HG02852 (cell line): ENCODE results near the gene PAIP2.

ENCODE experiments used
- ATAC-seq: cut with Tn5 transposase; IDR thresholded peaks from one replicate; pipeline ENCODE4 v1.9.1; 2021; ENCODE audit warnings: mild to moderate bottlenecking, moderate library complexity; ENCODE audit not compliant: unreplicated experiment

PAIP2 gene

GRCh38 chr5:139390639-139391569 is 49.2 kb downstream of the PAIP2 start:
- no peak for ATAC-seq

GRCh38 chr5:139391570-139392323 is 50.1 kb downstream of the PAIP2 start:
- no peak for ATAC-seq

GRCh38 chr5:139392324-139392677 is 50.6 kb downstream of the PAIP2 start:
- ATAC-seq = peak; percentile 13

GRCh38 chr5:139392678-139393496 is 51.2 kb downstream of the PAIP2 start:
- ATAC-seq = peak; percentile 50

GRCh38 chr5:139393497-139394122 is 52.0 kb downstream of the PAIP2 start:
- no peak for ATAC-seq

- no peak for ATAC-seq
These were observed 52.5 kb downstream of the PAIP2 start for GRCh38 chr5:139394123-139394653.

- ATAC-seq = no peak
These were observed 53.3 kb downstream of the PAIP2 start, which contains the start of gene PROB1 for GRCh38 chr5:139394654-139395566. PROB1 (minus strand) TSS chr5:139395104; CDS start chr5:139395081, 23 bp downstream.

- no peak for ATAC-seq
These were observed 54.4 kb downstream of the PAIP2 start for GRCh38 chr5:139395844-139396640.

- ATAC-seq = no peak
These were observed 55.0 kb downstream of the PAIP2 start for GRCh38 chr5:139396691-139397090.

GRCh38 chr5:139397921-139398320 is 56.3 kb downstream of the PAIP2 start:
- no peak for ATAC-seq

- peak; percentile 31 for ATAC-seq
These were observed 58.0 kb downstream of the PAIP2 start for GRCh38 chr5:139399501-139400121.

GRCh38 chr5:139401546-139401945 is 59.9 kb downstream of the PAIP2 start:
- no peak for ATAC-seq

GRCh38 chr5:139402561-139403158 is 61.0 kb downstream of the PAIP2 start:
- ATAC-seq = no peak

GRCh38 chr5:139403418-139403786 is 61.7 kb downstream of the PAIP2 start:
- no peak for ATAC-seq

GRCh38 chr5:139403787-139404483 is 62.3 kb downstream of the PAIP2 start, which contains the start of gene SPATA24:
SPATA24 (minus strand) TSS chr5:139404089; CDS start chr5:139404060, 29 bp downstream.
- peak; percentile 79 for ATAC-seq

- no peak for ATAC-seq
These were observed 62.8 kb downstream of the PAIP2 start for GRCh38 chr5:139404484-139404840.

- ATAC-seq = no peak
These were observed 65.3 kb downstream of the PAIP2 start for GRCh38 chr5:139406963-139407362.
